ENCODE data around the gene PARD6B.

DNA sequence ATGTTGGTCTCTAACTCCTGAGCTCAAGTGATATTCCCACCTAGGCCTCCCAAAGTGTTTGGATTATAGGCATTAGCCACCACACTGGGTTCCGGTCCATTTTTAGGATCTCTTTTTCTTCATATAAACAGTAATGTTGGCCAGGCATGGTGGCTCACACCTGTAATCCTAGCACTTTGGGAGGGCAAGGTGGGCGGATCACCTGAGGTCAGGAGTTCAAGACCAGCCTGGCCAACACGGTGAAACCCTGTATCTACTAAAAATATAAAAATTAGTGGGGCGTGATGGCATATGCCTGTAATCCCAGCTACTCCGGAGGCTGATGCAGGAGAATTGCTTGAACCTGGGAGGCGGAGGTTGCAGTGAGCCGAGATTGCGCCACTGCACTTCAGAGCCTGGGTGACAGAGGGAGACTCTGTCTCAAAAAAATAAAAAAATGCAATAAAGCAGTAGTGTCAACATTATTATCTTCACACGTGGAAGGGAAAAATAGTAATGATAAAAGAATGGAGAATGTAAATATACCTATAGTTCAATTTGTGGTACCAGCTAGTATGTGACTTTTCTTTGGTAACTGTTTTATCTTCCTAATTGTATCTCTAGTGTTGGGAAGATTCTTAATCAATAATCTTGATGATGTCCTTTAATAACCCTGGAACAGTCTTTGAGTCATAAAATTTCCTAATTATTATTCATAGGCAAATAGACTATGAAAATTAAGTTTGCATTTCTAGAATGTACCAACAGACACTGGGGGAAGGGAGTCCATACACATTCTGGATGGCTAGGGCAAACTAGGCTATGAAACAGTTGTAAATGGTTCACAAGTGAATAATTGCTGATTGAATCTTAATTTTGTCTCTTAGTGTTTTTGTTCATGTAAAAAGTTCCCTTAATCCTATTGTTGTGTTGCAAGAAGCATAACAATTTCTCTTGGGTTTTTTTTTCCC is 3.6 kb downstream of the PARD6B start:
- TF ChIP-seq ZFP30 (CRISPR knock-in tag; IDR thresholded peaks at IDR 0.05) (no peak), OSR1 (CRISPR knock-in tag; IDR thresholded peaks at IDR 0.05) (no peak), GLIS3 (CRISPR knock-in tag; IDR thresholded peaks at IDR 0.05) (no peak), ZNF70 (CRISPR knock-in tag; IDR thresholded peaks at IDR 0.05) (no peak), PPARA (CRISPR knock-in tag; IDR thresholded peaks at IDR 0.05; ENCODE audit: borderline replicate concordance) (no peak), ISL1 (CRISPR knock-in tag; IDR thresholded peaks at IDR 0.05) (no peak), ARNTL (CRISPR knock-in tag; IDR thresholded peaks at IDR 0.05; ENCODE audit: borderline replicate concordance, low read depth) (no peak), ZFP3 (CRISPR knock-in tag; IDR thresholded peaks at IDR 0.05) (no peak), TCF4 (CRISPR knock-in tag; IDR thresholded peaks at IDR 0.05; ENCODE audit: borderline replicate concordance) (no peak), ESRRG (CRISPR knock-in tag; IDR thresholded peaks at IDR 0.05) (no peak), ZNF8 (CRISPR knock-in tag; IDR thresholded peaks at IDR 0.05) (no peak)
- TF ChIP-seq, protein P1, sequence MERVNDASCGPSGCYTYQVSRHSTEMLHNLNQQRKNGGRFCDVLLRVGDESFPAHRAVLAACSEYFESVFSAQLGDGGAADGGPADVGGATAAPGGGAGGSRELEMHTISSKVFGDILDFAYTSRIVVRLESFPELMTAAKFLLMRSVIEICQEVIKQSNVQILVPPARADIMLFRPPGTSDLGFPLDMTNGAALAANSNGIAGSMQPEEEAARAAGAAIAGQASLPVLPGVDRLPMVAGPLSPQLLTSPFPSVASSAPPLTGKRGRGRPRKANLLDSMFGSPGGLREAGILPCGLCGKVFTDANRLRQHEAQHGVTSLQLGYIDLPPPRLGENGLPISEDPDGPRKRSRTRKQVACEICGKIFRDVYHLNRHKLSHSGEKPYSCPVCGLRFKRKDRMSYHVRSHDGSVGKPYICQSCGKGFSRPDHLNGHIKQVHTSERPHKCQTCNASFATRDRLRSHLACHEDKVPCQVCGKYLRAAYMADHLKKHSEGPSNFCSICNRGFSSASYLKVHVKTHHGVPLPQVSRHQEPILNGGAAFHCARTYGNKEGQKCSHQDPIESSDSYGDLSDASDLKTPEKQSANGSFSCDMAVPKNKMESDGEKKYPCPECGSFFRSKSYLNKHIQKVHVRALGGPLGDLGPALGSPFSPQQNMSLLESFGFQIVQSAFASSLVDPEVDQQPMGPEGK (CRISPR knock-in tag; IDR thresholded peaks at IDR 0.05; ENCODE audit: borderline replicate concordance) = no peak
- TF ChIP-seq, protein P2, sequence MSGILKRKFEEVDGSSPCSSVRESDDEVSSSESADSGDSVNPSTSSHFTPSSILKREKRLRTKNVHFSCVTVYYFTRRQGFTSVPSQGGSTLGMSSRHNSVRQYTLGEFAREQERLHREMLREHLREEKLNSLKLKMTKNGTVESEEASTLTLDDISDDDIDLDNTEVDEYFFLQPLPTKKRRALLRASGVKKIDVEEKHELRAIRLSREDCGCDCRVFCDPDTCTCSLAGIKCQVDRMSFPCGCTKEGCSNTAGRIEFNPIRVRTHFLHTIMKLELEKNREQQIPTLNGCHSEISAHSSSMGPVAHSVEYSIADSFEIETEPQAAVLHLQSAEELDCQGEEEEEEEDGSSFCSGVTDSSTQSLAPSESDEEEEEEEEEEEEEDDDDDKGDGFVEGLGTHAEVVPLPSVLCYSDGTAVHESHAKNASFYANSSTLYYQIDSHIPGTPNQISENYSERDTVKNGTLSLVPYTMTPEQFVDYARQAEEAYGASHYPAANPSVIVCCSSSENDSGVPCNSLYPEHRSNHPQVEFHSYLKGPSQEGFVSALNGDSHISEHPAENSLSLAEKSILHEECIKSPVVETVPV (CRISPR knock-in tag; IDR thresholded peaks at IDR 0.05) = no peak
- TF ChIP-seq, protein P3, sequence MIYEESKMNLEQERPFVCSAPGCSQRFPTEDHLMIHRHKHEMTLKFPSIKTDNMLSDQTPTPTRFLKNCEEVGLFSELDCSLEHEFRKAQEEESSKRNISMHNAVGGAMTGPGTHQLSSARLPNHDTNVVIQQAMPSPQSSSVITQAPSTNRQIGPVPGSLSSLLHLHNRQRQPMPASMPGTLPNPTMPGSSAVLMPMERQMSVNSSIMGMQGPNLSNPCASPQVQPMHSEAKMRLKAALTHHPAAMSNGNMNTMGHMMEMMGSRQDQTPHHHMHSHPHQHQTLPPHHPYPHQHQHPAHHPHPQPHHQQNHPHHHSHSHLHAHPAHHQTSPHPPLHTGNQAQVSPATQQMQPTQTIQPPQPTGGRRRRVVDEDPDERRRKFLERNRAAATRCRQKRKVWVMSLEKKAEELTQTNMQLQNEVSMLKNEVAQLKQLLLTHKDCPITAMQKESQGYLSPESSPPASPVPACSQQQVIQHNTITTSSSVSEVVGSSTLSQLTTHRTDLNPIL (CRISPR knock-in tag; IDR thresholded peaks at IDR 0.05; ENCODE audit: low read depth) = no peak
